HepG2 (cell line): ENCODE data around the gene PLEKHS1. TPM values are rescaled to one million over a fixed set of nuclear protein-coding genes. Genes with fewer than 3 reads are reported as not detected.

Experiments used
- ATAC-seq: fragments of 200-7000 bp; cut with Tn5 transposase; 3 replicates; pipeline ENCODE4 v1.9.1; 2020; ENCODE audit warnings: mild to moderate bottlenecking, moderate library complexity
- BruUV-seq: library from RNA; stranded (reverse); fragments of 400-500 nt; replicated peaks from 2 replicates; lab custom pipeline; 2021; lab: Mats Ljungman, UMichigan
- CTCF ChIA-PET: fragments of 300-600 bp; formaldehyde crosslinking; extraction: SDS; loops from one replicate; lab custom pipeline; 2021; ENCODE audit warnings: low total read pairs, inconsistent platforms, low intra/inter-chr PET ratio; lab: Yijun Ruan, JAX
- POLR2A ChIA-PET: fragments of 350-600 bp; sonication (Branson Sonifier 250); formaldehyde crosslinking; loops from one replicate; lab custom pipeline; 2020; ENCODE audit warnings: antibody characterized with exemption, inconsistent platforms; lab: Yijun Ruan, JAX
- DNase-seq: peaks from one replicate; pipeline ENCODE4 v3.0.0-alpha.2; 2015; ENCODE audit warnings: low spot score
- FAIRE-seq: peaks from 3 replicates; lab custom pipeline; 2011; peaks lifted over from hg19 to GRCh38; lab: Jason Lieb, UNC
- H2AFZ ChIP-seq: one replicate; pipeline ENCODE4 v1.6.1; 2011; ENCODE audit warnings: low read length, inconsistent platforms
- H3K27ac ChIP-seq: fragments of 300-600 bp; 3 replicates; pipeline ENCODE4 v1.8.0; 2011; ENCODE audit warnings: mixed run types, mild to moderate bottlenecking, mixed read lengths, low read length, inconsistent platforms; ENCODE audit not compliant: insufficient read depth; ENCODE audit errors: extremely low read length
- H3K27me3 ChIP-seq, 2 experiments: fragments of 200-600 bp in 1 of 2; 2 replicates in 1 of 2; 3 replicates in 1 of 2; pipeline versions ENCODE4 v1.6.0 to v1.8.0; 2011; ENCODE audit warnings: low read length in 2 of 2, mild to moderate bottlenecking in 2 of 2, moderate library complexity in 2 of 2, inconsistent platforms in 1 of 2; ENCODE audit not compliant: insufficient read depth in 2 of 2, control insufficient read depth in 1 of 2
- H3K36me3 ChIP-seq, 2 experiments: fragments of 200-600 bp in 1 of 2; replicated peaks in 1 of 2; 2 replicates in 1 of 2; 3 replicates in 1 of 2; pipeline versions ENCODE4 v1.5.1 to v1.8.0; 2011; ENCODE audit warnings: low read length in 2 of 2, inconsistent platforms in 1 of 2; ENCODE audit not compliant: insufficient read depth in 2 of 2, control insufficient read depth in 1 of 2
- H3K4me1 ChIP-seq: 2 replicates; pipeline ENCODE4 v1.5.1; 2012; ENCODE audit warnings: low read length, inconsistent platforms; ENCODE audit not compliant: insufficient read depth
- H3K4me2 ChIP-seq: 2 replicates; pipeline ENCODE4 v1.6.0; 2011; ENCODE audit warnings: low read depth, low read length, inconsistent platforms
- H3K4me3 ChIP-seq, 3 experiments: fragments of 200-600 bp in 1 of 3; sonication (generic), shearing (Covaris generic) in 1 of 3; replicated peaks in 1 of 3; 2 replicates each; pipeline ENCODE4 v1.5.1; 2011 to 2016; ENCODE audit warnings: low read length in 3 of 3, inconsistent platforms in 2 of 3, low read depth in 2 of 3, mild to moderate bottlenecking in 2 of 3, control low read depth in 1 of 3, mixed read lengths in 1 of 3; ENCODE audit not compliant: insufficient read depth in 1 of 3
- H3K79me2 ChIP-seq: one replicate; pipeline ENCODE4 v1.6.1; 2011; ENCODE audit warnings: low read length, inconsistent platforms; ENCODE audit not compliant: insufficient read depth
- H3K9ac ChIP-seq: 2 replicates; pipeline ENCODE4 v1.6.0; 2011; ENCODE audit warnings: mild to moderate bottlenecking, low read depth, low read length, inconsistent platforms; ENCODE audit not compliant: insufficient read depth
- H3K9me3 ChIP-seq: 2 replicates; pipeline ENCODE4 v1.5.1; 2012; ENCODE audit warnings: mild to moderate bottlenecking, low read length
- H4K20me1 ChIP-seq: 2 replicates; pipeline ENCODE4 v1.6.0; 2011; ENCODE audit warnings: inconsistent platforms, mild to moderate bottlenecking, low read length, moderate library complexity; ENCODE audit not compliant: insufficient read depth
- ARNT ChIP-seq: fragments of 450-650 bp; IDR thresholded peaks from 2 replicates; pipeline ENCODE4 v1.6.1; 2017
- CREB1 ChIP-seq, 2 experiments: fragments of 450-650 bp in 1 of 2; IDR thresholded peaks; 2 replicates each; pipeline ENCODE4 v1.6.1; 2016 to 2017; ENCODE audit warnings: control low read depth in 1 of 2, mild to moderate bottlenecking in 1 of 2, missing compliant biosample characterization in 1 of 2, missing genetic modification characterization in 1 of 2
- FIP1L1 ChIP-seq: fragments of 200-400 bp; formaldehyde crosslinking; IDR thresholded peaks from 2 replicates; pipeline ENCODE4 v1.6.1; 2018; ENCODE audit warnings: low read depth, mild to moderate bottlenecking, low read length, moderate library complexity, borderline replicate concordance; ENCODE audit not compliant: insufficient read depth
- GMEB2 ChIP-seq: IDR thresholded peaks from 2 replicates; pipeline ENCODE4 v1.6.1; 2016; ENCODE audit warnings: missing biosample characterization, missing genetic modification reagents, low read depth
- POLR2AphosphoS2 ChIP-seq: IDR thresholded peaks from 2 replicates; pipeline ENCODE4 v1.6.1; 2011; ENCODE audit warnings: low read depth, low read length, improper control_type of control experiment
- POLR2G ChIP-seq: fragments of 200-400 bp; formaldehyde crosslinking; IDR thresholded peaks from 2 replicates; pipeline ENCODE4 v1.6.1; 2018; ENCODE audit warnings: mild to moderate bottlenecking, low read depth, low read length, moderate library complexity
- PREB ChIP-seq: sonication (generic); formaldehyde crosslinking; IDR thresholded peaks from 2 replicates; pipeline ENCODE4 v1.4.0; 2020; ENCODE audit warnings: missing genetic modification reagents
- TARDBP ChIP-seq: sonication (generic); formaldehyde crosslinking; IDR thresholded peaks from 2 replicates; pipeline ENCODE4 v1.8.0; 2022; ENCODE audit warnings: mild to moderate bottlenecking, missing genetic modification reagents
- TEAD3 ChIP-seq: optimal IDR thresholded peaks from 2 replicates; pipeline ENCODE3; 2016; ENCODE audit warnings: borderline replicate concordance
- WIZ ChIP-seq: sonication (generic); formaldehyde crosslinking; IDR thresholded peaks from 2 replicates; pipeline ENCODE4 v1.5.1; 2020; ENCODE audit warnings: mild to moderate bottlenecking, missing genetic modification reagents
- YEATS4 ChIP-seq: sonication (generic); formaldehyde crosslinking; IDR thresholded peaks from 2 replicates; pipeline ENCODE4 v1.4.0; 2020; ENCODE audit warnings: missing genetic modification reagents, borderline replicate concordance
- ZBTB37 ChIP-seq: sonication (generic); formaldehyde crosslinking; IDR thresholded peaks from 2 replicates; pipeline ENCODE4 v1.4.0; 2020; ENCODE audit warnings: mild to moderate bottlenecking, missing genetic modification reagents
- ZNF121 ChIP-seq: sonication (generic); formaldehyde crosslinking; IDR thresholded peaks from 2 replicates; pipeline ENCODE4 v1.5.0; 2020; ENCODE audit warnings: mild to moderate bottlenecking, missing genetic modification reagents
- ZNF350 ChIP-seq: sonication (generic); formaldehyde crosslinking; IDR thresholded peaks from 2 replicates; pipeline ENCODE4 v1.4.0; 2020; ENCODE audit warnings: mild to moderate bottlenecking, low read depth, missing genetic modification reagents, borderline replicate concordance
- ZNF83 ChIP-seq: sonication (generic); formaldehyde crosslinking; IDR thresholded peaks from 2 replicates; pipeline ENCODE4 v1.4.0; 2020; ENCODE audit warnings: missing genetic modification reagents, mild to moderate bottlenecking, borderline replicate concordance
- WGBS: methylation state at CpG from one replicate; pipeline ENCODE4 v1.1.6; 2017; ENCODE audit warnings: low lambda C conversion rate; 5-methylcytosine and 5-hydroxymethylcytosine counted together
- in situ Hi-C: cut with HindIII; loops from 2 replicates; pipeline ENCODE4 v1.10.0; 2017; ENCODE audit warnings: low pct_unique_long_range_greater_than_20kb; ENCODE audit not compliant: extremely low pct_ligation_motif_present
- intact Hi-C: fragments of 100-400 bp; cut with micrococcal nuclease; formaldehyde crosslinking; loops from one replicate; pipeline ENCODE4 v1.10.0; 2022; ENCODE audit not compliant: unreplicated experiment
- polyA plus RNA-seq, 8 experiments: library from polyadenylated mRNA; depleted of rRNA in 3 of 8; stranded (reverse) in 7 of 8; unstranded in 1 of 8; fragments of >200 nt; fragmentation: Illumina TruSeq in 4 of 8; extraction: Trizol in 4 of 8; gene quantifications; 2 replicates each; pipeline versions ENCODE4 v1.2.1 to v1.2.3, GENCODE V29; 2011 to 2016; ENCODE audit warnings: low read depth in 4 of 8, missing spikeins in 1 of 8, mixed read lengths in 1 of 8; ENCODE audit not compliant: insufficient read depth in 1 of 8
- total RNA-seq, 5 experiments: library from RNA; depleted of rRNA; stranded (reverse); fragments of >200 nt; fragmentation: Illumina TruSeq; extraction: Trizol; gene quantifications; 2 replicates each; pipeline ENCODE4 v1.2.3, GENCODE V29; 2016; ENCODE audit warnings: low read depth in 1 of 5

The PLEKHS1 gene
- total and polyA plus RNA-seq, 2 of the 13 experiments (the other 11 are each of a cell fraction or from before 2014, with no cell fraction given): not detected

- H3K79me2 ChIP-seq: no peaks in the 10 kb centered on the region
- in situ Hi-C loops (no loop called here), intact Hi-C loops (no loop called here)
- 8% methylated on average over 4 of the region's 4 CpGs for WGBS
- ATAC-seq (no peak), FAIRE-seq (no peak), DNase-seq (no peak)
- no TSS peak for BruUV-seq
- H2AFZ ChIP-seq: no peak overlapping the region
- H3K27ac ChIP-seq: no peak overlapping the region
- POLR2A ChIA-PET: no interaction called here
- no peak overlapping the region for H3K9ac ChIP-seq
- peaks cover 0 to 3% of the 10 kb centered on the region in 2 experiments; a peak in 1 of 5 replicates for H3K27me3 ChIP-seq
- no peaks in the 10 kb centered on the region for H3K4me1 ChIP-seq
- H4K20me1 ChIP-seq: no peaks in the 10 kb centered on the region
- TF ChIP-seq YEATS4 (no peak), CREB1 (IDR thresholded peaks at IDR 0.05) (no peak), CREB1 (CRISPR knock-in tag; IDR thresholded peaks at IDR 0.05) (no peak), TEAD3 (CRISPR knock-in tag) (no peak), ZNF350 (CRISPR knock-in tag) (no peak), ARNT (no peak), WIZ (CRISPR knock-in tag) (no peak), POLR2G (no peak), ZNF83 (CRISPR knock-in tag) (no peak), ZNF121 (CRISPR knock-in tag) (no peak)
- no peak overlapping the region for H3K4me2 ChIP-seq
- H3K4me3 ChIP-seq: no peak overlapping the region
- H3K36me3 ChIP-seq: no peaks in the 10 kb centered on the region
- CTCF ChIA-PET: no interaction called here
- H3K9me3 ChIP-seq: no peaks in the 10 kb centered on the region
Observed at GRCh38 chr10:113823389-113823788, 71.9 kb downstream of the PLEKHS1 start.

GRCh38 chr10:113825791-113826190 lies 74.3 kb downstream of the PLEKHS1 start:
- no peak for DNase-seq
- TF ChIP-seq TARDBP (no peak), ZBTB37 (no peak), GMEB2 (CRISPR knock-in tag) (no peak), PREB (CRISPR knock-in tag) (no peak), POLR2AphosphoS2 (no peak), FIP1L1 (no peak)

More at GRCh38 chr10:113825791-113826190, 74.3 kb downstream of the PLEKHS1 start:
- ChIA-PET POLR2A (no interaction called here), CTCF (no interaction called here)
- intact Hi-C loops (no loop called here), in situ Hi-C loops (no loop called here)
- no peak for ATAC-seq
- H2AFZ ChIP-seq: no peak overlapping the region
- no TSS peak for BruUV-seq
- H3K27me3 ChIP-seq: 0 out of 5 replicates have a peak, but pooled peaks cover 0 to 3% of the 10 kb centered on the region in 2 experiments
- FAIRE-seq: no peak
- H3K27ac ChIP-seq: no peak overlapping the region
- H3K9ac ChIP-seq: no peak overlapping the region
- no peaks in the 10 kb centered on the region for H4K20me1 ChIP-seq
- no peak overlapping the region for H3K4me2 ChIP-seq
- no peaks in the 10 kb centered on the region for H3K4me1 ChIP-seq
- H3K36me3 ChIP-seq: no peaks in the 10 kb centered on the region
- H3K79me2 ChIP-seq: no peaks in the 10 kb centered on the region
- no peak overlapping the region for H3K4me3 ChIP-seq
- H3K9me3 ChIP-seq: no peaks in the 10 kb centered on the region
- WGBS: 68% methylated on average over 2 of the region's 2 CpGs
